GM19324 (cell line): ENCODE measurements around the gene GPC6.
"Not testable (repeated sequence)": the region's sequence is repeated elsewhere in the genome, so short reads cannot be mapped to it uniquely, and the experiment has no call there.

Source experiments
- ATAC-seq: cut with Tn5 transposase; IDR thresholded peaks from one replicate; pipeline ENCODE4 v1.9.1; 2021; ENCODE audit warnings: mild to moderate bottlenecking, moderate library complexity; ENCODE audit not compliant: unreplicated experiment, low FRiP score

The GPC6 gene

GRCh38 chr13:93316841-93317240 is 90.2 kb downstream of the GPC6 start:
- no peak for ATAC-seq

GRCh38 chr13:93318534-93319254 is 92.1 kb downstream of the GPC6 start:
- no peak for ATAC-seq

- no peak for ATAC-seq
Observed at GRCh38 chr13:93320942-93321341, 94.3 kb downstream of the GPC6 start.

- ATAC-seq = not testable (repeated sequence)
Observed at GRCh38 chr13:93323880-93324279, 97.3 kb downstream of the GPC6 start.

GRCh38 chr13:93325303-93326233 is 99.0 kb downstream of the GPC6 start:
- no peak for ATAC-seq

GRCh38 chr13:93326234-93326811 is 99.7 kb downstream of the GPC6 start:
- no peak for ATAC-seq

- no peak for ATAC-seq
Observed at GRCh38 chr13:93328943-93329342, 102.3 kb downstream of the GPC6 start.

- ATAC-seq = no peak
Observed at GRCh38 chr13:93336728-93337127, 110.1 kb downstream of the GPC6 start.

- no peak for ATAC-seq
Observed at GRCh38 chr13:93338030-93338429, 111.4 kb downstream of the GPC6 start.

GRCh38 chr13:93338906-93339305 is 112.3 kb downstream of the GPC6 start:
- ATAC-seq = no peak

- ATAC-seq = no peak
Observed at GRCh38 chr13:93339550-93339949, 112.9 kb downstream of the GPC6 start.

- no peak for ATAC-seq
Observed at GRCh38 chr13:93341517-93341916, 114.9 kb downstream of the GPC6 start.

- ATAC-seq = no peak
Observed at GRCh38 chr13:93343097-93343496, 116.5 kb downstream of the GPC6 start.

- no peak for ATAC-seq
Observed at GRCh38 chr13:93344048-93344705, 117.6 kb downstream of the GPC6 start.

- ATAC-seq = no peak
Observed at GRCh38 chr13:93345024-93345423, 118.4 kb downstream of the GPC6 start.

GRCh38 chr13:93345770-93346169 is 119.2 kb downstream of the GPC6 start:
- ATAC-seq = no peak

- no peak for ATAC-seq
Observed at GRCh38 chr13:93352616-93353015, 126.0 kb downstream of the GPC6 start.

- no peak for ATAC-seq
Observed at GRCh38 chr13:93355094-93355493, 128.5 kb downstream of the GPC6 start.

- ATAC-seq = no peak
Observed at GRCh38 chr13:93356469-93356868, 129.9 kb downstream of the GPC6 start.

GRCh38 chr13:93360021-93360420 is 133.4 kb downstream of the GPC6 start:
- no peak for ATAC-seq

- no peak for ATAC-seq
Observed at GRCh38 chr13:93361703-93362102, 135.1 kb downstream of the GPC6 start.
